Measurements from ENCODE around the gene RAI1. TPM values are rescaled to one million over a fixed set of nuclear protein-coding genes. Genes with fewer than 3 reads are reported as not detected.

The RAI1 gene
- total and polyA plus RNA-seq, 2 experiments from 2014 or later, result 0.87 to 0.89 TPM

DNA sequence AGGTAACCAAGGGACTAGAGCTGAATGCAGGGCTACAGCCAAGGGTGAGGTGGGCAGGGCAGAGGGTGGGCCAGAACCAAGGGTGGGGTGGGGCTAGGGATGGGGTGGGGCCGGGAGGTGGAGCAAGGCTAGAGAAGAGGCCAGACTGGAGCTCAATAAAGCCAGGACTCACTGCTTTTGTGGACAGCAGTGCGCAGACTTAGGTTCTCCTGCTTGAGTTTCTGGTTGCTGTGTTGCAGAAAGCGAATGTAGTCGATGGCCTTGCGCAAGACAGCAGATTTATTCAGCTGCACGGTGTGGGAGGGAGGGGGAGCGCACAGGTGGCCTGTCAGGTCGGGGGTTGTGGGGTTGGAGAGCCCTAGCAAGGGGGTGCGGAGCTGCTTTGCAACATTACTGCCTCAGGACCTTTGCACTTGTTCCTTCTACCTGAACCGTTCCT is 136.8 kb downstream of the RAI1 start:
- Histone ChIP-seq H4K20me1 (replicated peaks; ENCODE audit: insufficient read depth) (peaks cover 45% of the 10 kb centered on the region), H3K79me2 (replicated peaks; ENCODE audit: insufficient read depth) (peaks cover 28% of the 10 kb centered on the region), H3K27me3 (ENCODE audit: insufficient read depth) (no peaks in the 10 kb centered on the region), H3K4me2 (no peak overlapping the region), H3K27ac (ENCODE audit: low read depth) (no peak overlapping the region), H3F3A (replicated peaks; ENCODE audit: low read depth) (peaks cover 10% of the 10 kb centered on the region; the same call in 1 of the 2 replicates), H3K4me3 (no peak overlapping the region), H3K4me1 (ENCODE audit: insufficient read depth) (peaks cover 18% of the 10 kb centered on the region), H2AFZ (no peak overlapping the region), H3K36me3 (ENCODE audit: insufficient read depth) (peaks cover 5% of the 10 kb centered on the region; the same call in 1 of the 2 replicates), H3K9me2 (ENCODE audit: insufficient read depth) (no peaks in the 10 kb centered on the region)
- H3K4me1 Mint-ChIP-seq, result peaks cover 50% of the 10 kb centered on the region
- ATAC-seq (peak; percentile 67), DNase-seq (ENCODE audit: low spot score) (peak; percentile 70)
- TF ChIP-seq STAT1 (IDR thresholded peaks at IDR 0.05; ENCODE audit: unreplicated experiment) (no peak), EZH2 (IDR thresholded peaks at IDR 0.05; ENCODE audit: low read depth, unreplicated experiment) (no peak), NANOG (IDR thresholded peaks at IDR 0.05; ENCODE audit: borderline replicate concordance) (no peak), ZNF331 (CRISPR knock-in tag; IDR thresholded peaks at IDR 0.05; ENCODE audit: low read depth) (no peak), CREB1 (CRISPR knock-in tag; IDR thresholded peaks at IDR 0.05; ENCODE audit: low read depth) (no peak), POLR2AphosphoS5 (IDR thresholded peaks at IDR 0.05; ENCODE audit: low read depth) (no peak; the same call in 1 of the 2 replicates), EZH2phosphoT487 (IDR thresholded peaks at IDR 0.05; ENCODE audit: unreplicated experiment) (no peak), JUNB (IDR thresholded peaks at IDR 0.05; ENCODE audit: unreplicated experiment) (no peak), REST (IDR thresholded peaks at IDR 0.05; ENCODE audit: unreplicated experiment) (no peak), ETS1 (IDR thresholded peaks at IDR 0.05) (no peak), ZNF462 (CRISPR knock-in tag; IDR thresholded peaks at IDR 0.05) (no peak), ZNF114 (CRISPR knock-in tag; IDR thresholded peaks at IDR 0.05) (no peak)
- TF ChIP-seq, protein P1, sequence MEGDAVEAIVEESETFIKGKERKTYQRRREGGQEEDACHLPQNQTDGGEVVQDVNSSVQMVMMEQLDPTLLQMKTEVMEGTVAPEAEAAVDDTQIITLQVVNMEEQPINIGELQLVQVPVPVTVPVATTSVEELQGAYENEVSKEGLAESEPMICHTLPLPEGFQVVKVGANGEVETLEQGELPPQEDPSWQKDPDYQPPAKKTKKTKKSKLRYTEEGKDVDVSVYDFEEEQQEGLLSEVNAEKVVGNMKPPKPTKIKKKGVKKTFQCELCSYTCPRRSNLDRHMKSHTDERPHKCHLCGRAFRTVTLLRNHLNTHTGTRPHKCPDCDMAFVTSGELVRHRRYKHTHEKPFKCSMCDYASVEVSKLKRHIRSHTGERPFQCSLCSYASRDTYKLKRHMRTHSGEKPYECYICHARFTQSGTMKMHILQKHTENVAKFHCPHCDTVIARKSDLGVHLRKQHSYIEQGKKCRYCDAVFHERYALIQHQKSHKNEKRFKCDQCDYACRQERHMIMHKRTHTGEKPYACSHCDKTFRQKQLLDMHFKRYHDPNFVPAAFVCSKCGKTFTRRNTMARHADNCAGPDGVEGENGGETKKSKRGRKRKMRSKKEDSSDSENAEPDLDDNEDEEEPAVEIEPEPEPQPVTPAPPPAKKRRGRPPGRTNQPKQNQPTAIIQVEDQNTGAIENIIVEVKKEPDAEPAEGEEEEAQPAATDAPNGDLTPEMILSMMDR (conservative IDR thresholded peaks at IDR 0.05; ENCODE audit: low read depth in 2 of 2), result no peak
- no peaks in the 10 kb centered on the region; the same call in 2 of the 3 replicates for H3K9me3 Mint-ChIP-seq
- peaks cover 16% of the 10 kb centered on the region for H3K27me3 Mint-ChIP-seq (ENCODE audit: insufficient read depth, low read depth, poor library complexity)
- no peak overlapping the region for H3K27ac Mint-ChIP-seq
- H3K4me3 Mint-ChIP-seq, result no peak overlapping the region; the same call in 2 of the 3 replicates
- H3K36me3 Mint-ChIP-seq (ENCODE audit: low read depth), result peaks cover 57% of the 10 kb centered on the region

Measured in GM23338 (cell line).